H1 (cell line): ENCODE data around the gene CEP41.

Source experiments
- HDAC6 ChIP-seq: IDR thresholded peaks from one replicate; pipeline ENCODE4 v1.7.1; 2012; ENCODE audit warnings: low read depth, mild to moderate bottlenecking, inconsistent platforms, low read length, moderate library complexity
- POLR2A ChIP-seq, 2 experiments: IDR thresholded peaks; 1 replicate in 1 of 2; 2 replicates in 1 of 2; pipeline ENCODE4 v1.6.1; 2011; ENCODE audit warnings: low read depth in 2 of 2, low read length in 2 of 2, mild to moderate bottlenecking in 2 of 2; ENCODE audit errors: control extremely low read depth in 1 of 2
- TAF7 ChIP-seq: optimal IDR thresholded peaks from 2 replicates; pipeline ENCODE3; 2011; ENCODE audit warnings: low read depth, mild to moderate bottlenecking, inconsistent platforms, low read length, moderate library complexity, borderline replicate concordance
- ZNF274 ChIP-seq: IDR thresholded peaks from 2 replicates; pipeline ENCODE4 v1.7.0; 2012; ENCODE audit warnings: low read length, borderline replicate concordance; ENCODE audit errors: extremely low read depth

DNA sequence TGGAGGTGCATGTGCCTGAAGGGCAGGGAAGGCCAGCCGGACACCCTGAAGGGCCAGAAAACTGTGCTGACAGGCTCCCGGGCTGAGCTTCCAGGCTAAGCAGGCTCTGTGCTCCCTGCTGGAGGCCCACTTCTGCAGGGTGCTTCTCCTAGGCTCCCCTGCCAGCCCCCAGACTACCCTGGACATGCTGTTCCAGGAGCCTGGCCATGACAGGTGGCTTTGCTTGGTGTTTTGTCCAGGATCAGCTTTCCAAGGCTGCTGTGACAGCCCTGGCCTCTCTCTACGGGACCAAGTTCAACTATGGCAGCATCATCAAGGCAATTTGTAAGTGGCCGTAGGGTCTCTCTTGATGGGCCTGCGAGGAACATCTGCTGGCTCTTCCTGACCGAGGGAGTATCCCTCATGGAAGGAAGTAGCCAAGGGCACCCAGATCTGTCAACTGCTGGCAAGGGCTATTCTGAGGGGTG is 55.2 kb downstream of the CEP41 start:
- TF ChIP-seq POLR2A (IDR thresholded peaks at IDR 0.05; ENCODE audit: control extremely low read depth in 1 of 2, low read depth in 2 of 2, low read length in 2 of 2) (no peak), ZNF274 (no peak), TAF7 (no peak), HDAC6 (no peak)
